ENCODE measurements around the gene AOPEP.

- TF ChIP-seq CTCF (IDR thresholded peaks at IDR 0.05) (no peak), POLR2A (IDR thresholded peaks at IDR 0.05) (no peak)
Observed at GRCh38 chr9:94993160-94993820, 266.8 kb downstream of the AOPEP start.
